Activated CD4-positive, alpha-beta T cell treated with anti-CD3 and anti-CD28 coated beads, Interleukin-2, Interleukin-4, amounts not matched to agents 100 ng/mL and 50 ng/mL, durations not matched to agents 16 hours and 8 hours (primary cell): ENCODE measurements around the gene ELL.
"Not testable (repeated sequence)": the region's sequence is repeated elsewhere in the genome, so short reads cannot be mapped to it uniquely, and the experiment has no call there.

Experiments used
- DNase-seq: peaks from one replicate; pipeline ENCODE4 v3.0.0-alpha.2; 2020; ENCODE audit warnings: low spot score

Gene ELL

DNA sequence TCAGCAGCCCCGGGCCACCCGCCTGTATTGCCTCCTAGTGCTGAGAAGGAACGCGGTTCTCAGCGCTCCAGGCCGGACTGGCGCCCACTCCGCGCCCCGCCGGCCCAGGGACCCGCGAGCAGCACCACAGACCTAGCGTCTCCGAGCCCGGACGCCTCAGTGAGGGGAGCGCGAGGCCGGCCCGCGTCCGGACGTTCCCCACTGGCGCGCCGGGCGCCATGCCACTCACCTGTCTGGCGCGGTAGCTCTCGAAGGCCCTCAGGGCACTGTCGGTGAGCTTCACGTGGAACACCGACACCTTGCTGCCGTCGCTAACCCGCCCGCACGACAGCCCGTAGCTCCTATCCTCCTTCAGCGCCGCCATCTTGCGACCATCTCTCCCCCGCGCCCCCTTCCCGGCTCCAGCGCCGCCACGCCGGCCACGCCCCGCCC is at the start of gene ELL:
TSS of gene ELL (minus strand) at position 379 of the 432 bp plus-strand sequence. CDS start at position 364, 15 bp downstream.
- DNase-seq, result no peak

DNA sequence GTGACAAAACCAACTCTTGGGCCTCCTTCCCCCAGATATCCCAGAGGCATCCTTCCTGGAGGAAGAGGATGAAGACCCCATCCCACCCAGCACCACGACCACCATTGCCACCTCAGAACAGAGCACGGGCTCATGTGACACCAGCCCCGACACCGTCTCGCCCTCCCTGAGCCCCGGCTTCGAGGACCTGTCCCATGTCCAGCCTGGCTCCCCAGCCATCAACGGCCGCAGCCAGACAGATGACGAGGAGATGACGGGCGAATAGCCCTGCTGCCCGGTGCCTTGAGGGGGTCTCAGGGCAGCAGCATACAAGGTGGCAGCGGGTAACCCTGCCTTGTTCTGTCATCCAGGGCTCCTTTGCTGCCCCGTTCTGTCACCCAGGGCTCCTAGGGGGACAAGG is 46.5 kb upstream of the ELL start:
- no peak for DNase-seq

DNA sequence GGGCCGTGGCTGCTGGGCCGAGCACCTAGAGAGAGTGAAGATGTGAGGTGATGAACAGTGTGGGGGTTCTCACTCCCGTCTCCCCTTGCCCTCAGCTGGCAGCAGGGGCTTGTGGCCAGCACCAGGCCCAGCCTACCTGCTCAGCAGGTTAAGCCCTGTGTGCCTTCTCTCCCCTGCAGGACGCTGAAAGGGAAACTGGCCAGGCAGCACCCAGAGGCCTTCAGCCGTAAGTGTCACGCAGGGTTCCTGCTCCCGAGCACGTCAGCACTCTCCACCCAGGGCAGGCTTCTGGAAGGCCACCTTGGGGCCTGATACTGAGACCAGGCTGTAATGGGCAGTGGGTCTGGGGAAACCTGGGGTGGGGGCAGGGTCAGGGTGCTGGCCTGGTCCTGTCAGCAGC is 45.1 kb upstream of the ELL start:
- no peak for DNase-seq

DNA sequence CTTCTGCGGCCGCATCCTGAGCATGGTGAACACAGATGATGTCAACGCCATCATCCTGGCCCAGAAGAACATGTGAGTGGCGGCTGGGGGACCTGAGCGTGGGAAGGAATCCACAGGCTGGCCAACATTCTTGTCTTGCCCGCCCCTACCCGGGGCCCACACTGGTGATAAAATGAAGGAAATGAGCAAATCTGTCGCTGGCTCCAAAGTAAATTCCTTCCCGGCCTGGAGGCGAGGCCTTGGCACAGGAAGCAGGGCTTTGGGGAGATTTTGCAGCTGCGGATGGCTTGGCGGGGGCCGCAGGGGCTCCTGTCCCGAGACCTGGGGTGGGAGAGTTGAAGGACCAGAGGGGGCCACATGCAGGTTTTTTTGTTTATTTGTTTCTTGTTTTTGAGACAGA is 40.2 kb upstream of the ELL start:
- DNase-seq, result no peak

DNA sequence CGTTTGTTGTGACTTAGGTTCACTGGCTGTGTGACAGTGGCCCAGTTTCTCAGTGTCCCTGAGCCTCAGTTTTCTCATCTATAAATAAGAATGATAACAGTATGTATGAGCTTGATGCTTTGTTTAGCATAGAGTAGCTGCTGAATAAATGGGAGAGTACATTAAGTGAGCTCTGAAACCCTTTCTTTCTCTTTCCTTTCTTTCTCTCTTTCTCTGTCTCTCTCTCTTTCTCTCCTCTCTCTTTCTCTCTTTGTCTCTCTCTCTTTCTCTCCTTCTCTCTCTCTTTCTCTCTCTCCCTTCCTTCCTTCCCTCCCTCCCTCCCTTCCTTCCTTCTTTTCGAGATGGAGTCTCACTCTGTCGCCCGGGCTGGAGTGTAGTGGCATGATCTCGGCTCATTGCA is 37.8 kb upstream of the ELL start:
- no peak for DNase-seq

DNA sequence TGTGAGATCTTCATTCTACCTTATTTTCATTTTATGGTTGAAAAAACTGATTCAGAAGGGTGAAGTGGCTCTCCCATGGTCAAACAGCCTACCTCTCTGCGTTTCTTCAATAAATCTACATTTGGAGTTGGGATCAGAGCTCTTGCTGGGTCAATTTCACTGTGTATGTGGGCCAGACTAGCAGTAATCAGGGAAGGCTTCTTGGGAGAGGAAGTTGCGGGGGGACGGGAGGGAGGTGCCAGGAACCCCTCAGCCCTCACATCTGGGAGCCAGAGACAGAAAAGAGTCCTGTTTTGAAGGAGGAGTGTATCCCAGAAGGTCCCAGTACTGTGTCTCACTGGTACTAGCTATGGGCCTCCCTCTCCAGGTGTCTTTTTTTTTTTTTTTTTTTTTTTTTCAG is 36.7 kb upstream of the ELL start:
- DNase-seq, result no peak

DNA sequence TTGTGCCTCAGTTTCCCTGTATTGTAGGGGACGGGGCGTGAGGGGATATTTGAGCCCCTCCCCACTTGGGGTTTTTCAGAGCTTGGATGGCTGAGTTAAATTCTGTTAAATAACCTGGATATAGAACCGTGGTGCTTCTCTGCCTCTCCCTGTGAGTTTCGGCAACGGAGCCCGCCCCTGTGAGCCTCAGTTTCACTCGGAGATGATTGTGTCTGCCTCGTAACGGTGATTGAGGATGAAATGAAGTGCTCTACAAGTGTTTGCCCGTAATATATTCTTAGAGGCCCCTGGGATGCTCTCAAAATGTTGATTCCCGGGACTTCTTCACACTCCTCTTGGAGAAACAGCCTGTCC is 36.3 kb upstream of the ELL start:
- DNase-seq, result no peak

DNA sequence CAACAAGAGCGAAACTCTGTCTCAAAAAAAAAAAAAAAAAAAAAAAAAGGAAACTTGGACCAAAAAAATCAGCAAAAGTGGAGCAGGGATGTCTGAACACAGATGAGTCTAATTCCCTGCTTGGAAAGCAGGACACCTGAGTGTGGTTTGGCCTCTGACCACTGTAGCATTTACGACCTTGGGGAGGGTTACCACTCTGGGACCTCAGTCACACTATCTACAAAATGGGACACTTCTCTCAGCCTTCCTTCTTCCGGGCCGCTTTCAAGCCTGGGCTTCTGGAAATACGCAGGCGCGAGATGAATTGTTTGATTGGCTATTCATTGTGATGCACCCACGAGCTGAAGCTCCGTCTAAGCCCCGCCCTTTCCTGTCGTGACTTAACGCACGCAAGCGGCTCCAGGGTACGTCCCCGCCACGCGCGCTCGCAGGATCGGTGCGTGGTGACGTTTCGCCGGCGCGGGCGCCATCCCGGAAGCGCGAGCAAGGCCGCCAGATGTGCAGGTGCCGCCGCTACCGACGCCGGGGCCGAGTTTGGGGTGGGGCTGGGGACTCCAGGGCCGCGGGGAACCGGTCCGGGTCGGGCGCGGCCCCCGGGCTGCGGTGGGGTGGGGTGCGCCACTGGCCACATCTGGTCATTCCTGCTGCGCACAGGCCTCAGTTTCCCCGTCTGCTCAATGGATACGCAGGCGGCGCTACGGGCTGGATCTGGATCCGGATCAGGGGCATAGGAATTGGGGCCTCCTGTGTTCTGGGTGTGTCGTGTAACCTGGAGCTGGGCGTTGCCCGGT is 35.7 kb upstream of the ELL start, which contains the start of gene KXD1:
TSS of gene KXD1 (plus strand) at position 460 of the 791 bp plus-strand sequence. CDS start 4,187 bp downstream, outside the sequence.
- DNase-seq, result peak; percentile 99

DNA sequence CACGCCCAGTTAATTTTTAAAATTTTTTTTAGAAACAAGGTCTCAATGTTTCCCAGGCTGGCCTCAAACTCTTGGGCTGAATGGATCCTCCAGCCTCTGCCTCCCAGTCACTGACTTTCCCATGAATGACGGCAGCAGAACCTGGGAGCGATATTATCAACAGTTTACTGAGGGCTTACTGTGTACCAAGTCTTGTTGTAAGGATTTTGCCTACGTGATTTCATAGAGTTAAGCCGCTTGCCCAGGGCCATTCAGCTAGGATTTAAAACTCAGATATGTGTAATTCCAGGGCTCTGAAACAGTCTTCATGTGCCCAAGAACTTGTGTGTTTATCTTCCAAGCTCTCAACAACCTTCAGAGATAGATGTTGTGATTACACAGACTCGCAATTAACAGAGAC is 29.8 kb upstream of the ELL start:
- no peak for DNase-seq

DNA sequence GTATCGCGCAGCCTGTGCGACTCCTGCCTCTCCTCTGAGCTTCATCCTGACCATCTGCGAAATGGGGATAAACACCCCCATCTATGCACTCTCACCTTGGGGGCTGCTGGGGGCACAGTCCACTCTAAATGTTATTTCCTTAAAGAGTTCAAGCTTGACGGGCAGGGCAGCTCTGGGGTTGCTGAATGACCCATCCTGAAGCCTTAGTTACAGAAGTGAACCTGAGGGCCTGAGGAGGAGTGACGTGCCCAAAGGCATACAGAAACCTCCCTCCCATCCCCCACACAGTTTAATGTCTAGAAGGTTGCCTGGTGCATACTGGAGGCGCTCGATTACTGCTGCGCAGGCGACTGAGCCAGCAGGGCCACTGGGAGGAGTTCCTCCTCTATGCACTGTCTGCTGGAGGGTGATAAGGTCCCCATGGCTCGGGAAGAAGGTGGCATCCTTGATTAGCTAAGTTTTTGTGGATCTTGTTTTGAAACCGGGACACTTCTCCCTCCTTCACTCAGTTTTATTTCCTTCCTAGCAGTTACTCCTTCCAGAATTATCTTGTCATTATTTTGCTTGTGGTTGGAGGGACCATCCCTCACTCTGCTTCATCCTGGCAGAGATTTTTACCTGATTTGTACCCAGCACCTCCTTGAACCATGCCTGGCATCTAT is 22.1 kb upstream of the ELL start:
- peak; percentile 90 for DNase-seq

DNA sequence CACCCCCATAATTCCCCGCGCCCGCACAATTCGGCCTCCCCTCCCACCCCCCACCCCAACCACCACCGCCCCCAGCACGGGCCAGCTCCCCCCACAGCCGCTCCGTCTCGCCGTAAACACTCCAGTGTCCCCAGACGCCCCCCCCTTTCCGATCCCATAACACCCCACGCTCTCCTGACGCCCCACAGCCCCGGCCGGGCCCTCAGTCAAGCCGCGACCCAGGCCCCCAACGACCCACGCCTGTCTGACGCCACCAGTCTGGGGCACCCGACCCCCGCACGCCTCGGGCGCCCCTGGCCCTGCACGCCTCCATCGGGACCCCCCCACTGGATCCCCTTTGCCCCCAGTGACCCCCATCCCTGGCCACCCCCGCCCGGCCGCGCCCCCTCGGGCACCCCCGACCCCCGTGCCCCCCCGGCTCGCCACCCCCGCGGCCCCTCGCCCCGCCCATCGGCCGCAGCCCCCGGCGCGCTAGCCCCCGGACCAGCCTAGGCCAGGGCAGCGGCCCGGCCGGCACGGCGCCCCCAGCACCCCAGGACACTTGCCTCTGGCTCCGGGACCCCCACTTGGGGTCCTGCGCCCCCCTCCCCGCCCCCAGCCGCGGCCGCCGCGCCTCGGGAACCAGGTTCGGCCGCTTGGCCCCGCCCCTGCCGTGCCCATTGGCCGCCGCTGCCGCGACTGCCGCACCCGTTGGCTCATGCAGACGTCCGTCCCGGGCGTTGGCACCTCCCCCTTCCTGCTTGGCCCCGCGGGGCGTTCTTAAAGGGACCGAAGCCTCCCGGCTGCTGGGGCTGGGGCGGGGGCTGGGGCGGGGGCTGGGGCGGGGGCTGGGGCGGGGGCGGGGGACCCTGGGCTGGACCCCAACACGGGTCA is 21.3 kb upstream of the ELL start, which contains the start of gene FKBP8:
TSS of gene FKBP8 (minus strand) at position 633 of the 873 bp plus-strand sequence. CDS start 1,603 bp downstream, outside the sequence.
- DNase-seq, result peak; percentile 95

DNA sequence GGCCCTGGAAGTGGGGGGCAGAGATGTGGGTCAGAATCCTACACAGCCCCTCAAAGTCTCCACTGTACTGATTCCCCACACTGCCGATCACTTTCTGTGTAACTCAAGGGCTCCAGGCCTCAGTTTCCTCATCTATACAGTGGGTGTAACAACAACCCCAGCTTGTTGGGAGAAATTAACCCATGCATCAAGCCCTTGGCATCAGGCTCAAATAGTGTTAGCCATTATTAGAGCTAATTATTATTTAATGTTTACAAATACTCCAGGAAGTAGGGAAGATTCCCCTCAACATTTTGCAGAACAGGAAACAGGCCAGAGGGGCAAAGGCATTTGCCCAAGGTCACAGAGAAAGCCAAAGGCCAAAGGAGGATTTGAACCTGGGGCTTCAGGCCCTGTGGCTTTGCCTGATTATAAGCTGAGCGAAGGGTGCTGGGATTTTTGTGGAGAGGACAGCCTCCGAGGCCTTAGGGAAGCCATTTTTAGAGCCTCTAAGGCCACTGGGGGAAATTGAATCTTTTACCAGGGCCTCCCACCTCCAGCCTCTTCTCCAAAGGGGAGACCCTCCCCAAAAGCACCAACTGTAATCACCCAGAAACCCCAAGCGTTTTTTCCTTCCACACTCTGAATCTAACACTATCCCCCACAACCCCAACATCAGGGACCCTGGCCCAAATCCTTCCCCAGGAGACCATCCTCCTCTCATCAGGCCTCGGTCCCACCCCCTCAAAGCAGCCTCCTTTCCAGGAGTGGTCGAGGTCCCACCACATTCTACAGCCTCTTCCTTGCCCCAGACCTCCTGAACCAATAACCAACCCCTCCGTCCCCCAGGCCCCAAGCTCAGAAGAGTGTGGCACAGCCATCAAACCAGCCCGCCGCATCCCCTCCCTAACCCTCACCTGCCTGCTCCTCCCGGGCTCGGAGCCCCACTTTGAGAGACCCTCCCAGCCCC is 20.4 kb upstream of the ELL start:
- DNase-seq, result no peak

DNA sequence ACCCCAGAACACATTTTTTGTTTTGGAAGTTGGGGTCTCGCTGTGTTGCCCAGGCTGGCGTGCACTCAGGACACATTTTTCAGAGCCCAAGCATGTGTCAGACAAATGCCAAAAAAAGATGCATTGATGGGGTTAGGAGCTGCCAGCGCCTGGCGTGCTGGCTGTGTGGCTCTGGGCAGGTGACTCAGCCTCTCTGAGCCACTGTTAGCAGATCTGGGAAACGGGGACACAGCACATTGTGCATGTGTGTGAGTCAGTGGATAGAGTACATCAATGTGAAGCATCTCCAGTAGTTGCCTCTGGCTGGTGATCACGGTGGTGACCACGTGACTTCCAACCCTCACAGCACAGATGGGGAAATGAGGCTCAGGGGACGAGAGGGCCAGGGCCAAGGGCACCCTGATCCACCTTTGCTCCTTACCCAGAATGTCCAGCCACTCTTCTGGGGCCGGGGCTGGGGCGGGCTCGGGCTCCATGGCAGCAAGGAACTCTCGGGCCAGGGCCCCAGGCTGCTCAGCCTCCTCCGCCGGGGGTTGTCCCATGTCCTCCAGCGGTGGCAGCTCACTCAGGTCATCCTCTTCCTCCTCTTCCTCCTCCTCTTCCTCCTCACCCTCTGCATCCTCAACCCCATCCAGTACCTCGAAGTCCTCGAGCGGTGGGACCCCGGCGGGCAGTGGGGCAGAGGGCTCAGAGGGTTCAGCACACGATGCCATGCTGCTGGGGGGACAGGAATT is 19.6 kb upstream of the ELL start:
- no peak for DNase-seq

DNA sequence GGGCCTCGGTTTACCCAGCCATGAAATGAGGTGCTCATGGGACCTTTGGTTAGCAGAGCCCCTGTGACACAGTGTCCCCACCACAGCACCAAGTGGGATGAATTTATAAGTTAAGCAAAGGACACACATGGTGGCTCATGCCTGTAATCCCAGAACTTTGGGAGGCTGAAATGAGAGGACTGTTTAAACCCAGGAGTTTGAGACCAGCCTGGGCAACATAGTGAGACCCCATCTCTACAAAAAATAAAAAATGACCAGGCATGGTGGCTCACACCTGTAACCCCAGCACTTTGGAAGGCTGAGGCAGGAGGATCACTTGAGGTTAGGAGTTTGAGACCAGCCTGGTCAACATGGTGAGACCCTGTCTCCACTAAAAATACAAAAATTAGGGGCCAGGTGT is 18.3 kb upstream of the ELL start:
- DNase-seq, result not testable (repeated sequence)

DNA sequence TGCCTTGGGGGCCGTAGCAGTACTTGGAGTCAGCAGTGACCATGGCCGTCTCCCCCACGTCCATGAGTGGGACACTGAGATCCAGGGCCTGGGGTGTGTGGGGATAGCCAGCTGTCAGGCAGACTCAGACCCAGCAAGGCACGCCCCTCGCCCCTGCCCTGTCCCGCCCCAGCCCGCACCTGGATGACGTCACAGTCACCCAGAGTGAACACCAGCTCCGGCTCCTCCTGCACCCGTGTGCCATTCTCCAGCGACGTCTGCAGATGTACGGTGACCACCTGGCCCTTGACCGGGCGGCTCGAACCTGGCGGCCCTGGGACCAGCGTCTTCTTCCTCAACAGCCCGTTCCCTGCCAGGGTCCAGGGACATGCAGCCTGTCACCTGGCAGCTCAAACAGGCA is 17.5 kb upstream of the ELL start:
- no peak for DNase-seq

DNA sequence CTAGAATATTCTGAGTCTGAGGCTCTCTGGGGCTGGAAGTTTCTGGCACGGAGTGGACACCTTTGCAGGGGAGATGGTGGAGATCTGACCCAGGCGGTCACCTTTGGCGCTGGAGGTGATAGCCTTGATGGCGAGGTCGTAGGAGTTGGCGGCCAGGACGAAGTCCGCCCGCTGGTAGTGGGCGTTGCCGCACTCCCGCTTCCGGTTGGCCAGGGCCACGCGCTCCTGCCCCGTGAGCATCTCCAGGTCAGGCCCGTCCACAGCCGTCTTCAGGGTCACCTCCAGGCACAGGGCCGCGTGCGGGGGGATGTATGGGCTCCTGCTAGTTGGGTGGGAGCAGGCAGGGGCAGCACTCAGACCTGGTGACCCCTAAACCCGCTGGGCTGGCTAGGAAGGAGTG is 16.2 kb upstream of the ELL start:
- DNase-seq, result no peak

DNA sequence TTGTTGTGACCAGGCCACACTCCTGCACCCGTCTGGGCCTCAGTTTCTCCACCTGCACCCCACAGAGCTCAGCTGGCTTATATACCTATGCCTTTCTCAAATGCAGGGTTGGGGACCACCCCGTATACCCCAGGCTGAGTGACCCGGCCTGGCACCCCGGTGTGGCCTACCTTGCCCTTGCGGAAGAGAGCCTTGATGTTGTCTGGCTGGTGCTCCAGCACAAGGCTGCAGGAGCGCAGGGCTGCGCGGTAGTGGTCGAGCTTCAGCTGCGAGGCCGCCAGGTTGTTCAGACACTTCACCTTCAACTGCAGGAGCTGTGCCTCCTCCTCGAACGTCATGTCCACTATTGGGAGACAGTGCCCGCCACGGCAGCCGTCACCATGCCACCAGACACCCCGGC is 15.6 kb upstream of the ELL start:
- no peak for DNase-seq

DNA sequence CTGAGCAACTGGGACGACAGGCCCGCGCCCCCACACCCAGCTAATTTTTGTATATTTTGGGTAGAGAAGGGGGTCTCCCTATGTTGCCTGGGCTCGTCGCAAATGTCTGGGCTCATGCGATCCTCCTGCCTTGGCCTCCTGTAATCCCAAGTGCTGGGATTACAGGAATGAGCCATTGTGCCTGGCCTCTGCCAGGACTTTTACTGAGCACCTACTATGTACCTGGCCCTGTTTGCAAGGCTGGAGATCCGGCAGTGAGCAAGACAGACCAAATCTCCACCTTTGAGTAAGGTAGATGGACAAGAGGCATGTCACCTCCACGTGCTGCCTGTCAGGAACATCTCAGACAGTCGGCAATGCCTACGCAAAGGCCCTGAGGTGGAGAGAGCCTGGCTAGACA is 14.6 kb upstream of the ELL start:
- DNase-seq, result no peak

DNA sequence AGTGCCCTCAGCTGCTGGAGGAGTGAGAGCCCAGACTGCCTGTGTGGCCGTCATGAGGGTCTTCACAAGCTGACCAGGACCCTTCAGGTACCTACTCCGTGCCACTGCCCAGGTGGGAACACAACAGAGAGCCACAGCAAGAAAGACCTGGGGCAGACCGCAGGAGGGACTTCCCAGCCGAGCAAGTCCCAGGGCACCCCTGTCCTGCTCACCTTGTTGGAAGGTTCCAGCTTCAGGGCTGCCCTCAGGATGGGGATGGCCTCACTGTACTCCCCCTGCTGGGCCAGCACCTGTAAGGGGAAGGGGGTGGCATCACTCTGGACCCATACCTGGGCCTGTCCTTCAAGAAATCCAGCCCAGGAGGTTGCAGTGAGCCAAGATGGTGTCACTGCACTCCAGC is 11.2 kb upstream of the ELL start:
- no peak for DNase-seq

DNA sequence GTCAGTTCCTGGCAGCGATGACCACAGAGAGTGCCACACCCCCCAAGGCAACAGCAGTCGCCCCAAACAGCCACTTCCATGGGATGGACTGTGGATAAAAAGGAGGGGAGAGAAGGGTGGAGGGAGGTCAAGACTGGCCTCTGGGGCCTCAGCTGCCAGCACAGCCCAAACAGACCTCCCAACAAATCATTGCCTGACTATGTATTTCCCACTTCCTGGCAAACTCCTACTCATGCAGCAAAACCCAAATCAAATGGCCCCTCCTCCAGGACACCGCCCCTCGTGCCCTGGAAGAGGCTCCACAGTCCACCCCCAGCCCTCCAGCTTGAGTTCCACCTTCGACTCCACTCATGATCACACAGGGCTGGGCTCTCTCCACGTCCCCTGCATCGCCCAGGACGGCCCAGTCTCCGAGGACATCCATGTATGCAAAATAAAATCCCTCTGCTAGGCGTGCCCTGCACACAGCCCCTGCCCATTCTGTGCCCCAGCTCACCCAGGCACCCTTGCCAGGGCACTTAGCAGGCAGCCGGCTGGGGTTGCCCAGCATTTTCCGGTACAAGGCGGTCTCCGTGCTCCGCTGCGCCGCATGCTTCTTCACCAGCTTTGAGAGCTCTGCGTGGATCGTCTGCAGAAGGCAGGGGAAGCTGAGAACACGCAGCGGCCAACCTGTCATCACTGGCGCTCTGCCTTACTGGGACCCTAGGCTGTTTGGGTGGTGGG is 10.5 kb upstream of the ELL start:
- no peak for DNase-seq
